Esophagus squamous epithelium (tissue), 5 donors: Measurements from ENCODE around the gene NEB. TPM values are rescaled to one million over a fixed set of nuclear protein-coding genes. Genes with fewer than 3 reads are reported as not detected.
A peak's percentile ranks its signal among the peaks of the same experiment; 100 is the strongest.
"Not testable (repeated sequence)": the region's sequence is repeated elsewhere in the genome, so short reads cannot be mapped to it uniquely, and the experiment has no call there.

Source experiments
- DNase-seq: peaks from one replicate; lab custom pipeline; 2025; lab: John Stamatoyannopoulos, UW
- H3K27ac ChIP-seq, 4 donors: fragments of 200-600 bp; sonication (generic); one replicate each; pipeline ENCODE4 v1.5.1; 2016 to 2019; ENCODE audit warnings: mild to moderate bottlenecking in 1 of 4
- H3K27me3 ChIP-seq, 4 donors: fragments of 200-600 bp; sonication (generic); 1 replicate in 3 of 4; 2 replicates in 1 of 4; pipeline versions ENCODE4 v1.5.1 to v1.6.0; 2017 to 2021; ENCODE audit warnings: antibody characterized with exemption in 1 of 4
- H3K36me3 ChIP-seq, 3 donors: fragments of 200-600 bp; sonication (generic); one replicate each; pipeline ENCODE4 v1.5.1; 2016 to 2019
- H3K4me1 ChIP-seq, 3 donors: fragments of 200-600 bp; sonication (generic); one replicate each; pipeline ENCODE4 v1.5.1; 2017 to 2019
- H3K4me3 ChIP-seq, 4 donors: fragments of 200-600 bp; sonication (generic); 1 replicate in 3 of 4; 2 replicates in 1 of 4; pipeline ENCODE4 v1.5.1; 2016 to 2019; ENCODE audit warnings: mild to moderate bottlenecking in 2 of 4, moderate library complexity in 1 of 4
- H3K9me3 ChIP-seq, 3 donors: fragments of 200-600 bp; sonication (generic); one replicate each; pipeline ENCODE4 v1.5.1; 2016 to 2019
- POLR2A ChIP-seq, 4 donors: fragments of 450-650 bp; IDR thresholded peaks; one replicate each; pipeline ENCODE4 v1.6.1; 2017; ENCODE audit warnings: antibody characterized with exemption in 4 of 4, mild to moderate bottlenecking in 4 of 4, moderate library complexity in 3 of 4
- WGBS, 2 donors: methylation state at CpG; one replicate each; pipeline ENCODE4 v1.1.5; 2018; 5-methylcytosine and 5-hydroxymethylcytosine counted together
- intact Hi-C: fragments of 100-400 bp; cut with DNase I; formaldehyde crosslinking; loops from one replicate; pipeline ENCODE4 v1.15.0; 2022
- total RNA-seq, 4 donors: library from RNA; depleted of rRNA; stranded (reverse); fragments of >200 nt; gene quantifications; one replicate each; pipeline ENCODE4 v1.1.0, GENCODE V29; 2016
- TF ChIP-seq, protein P1 (sequence below), 6 experiments: fragments of 450-650 bp in 4 of 6; fragments of 200-600 bp in 2 of 6; sonication (generic) in 2 of 6; IDR thresholded peaks; one replicate each; pipeline ENCODE4 v1.5.1; 2016 to 2019; ENCODE audit warnings: antibody characterized with exemption in 6 of 6, mild to moderate bottlenecking in 4 of 6, moderate library complexity in 4 of 6
- donor health status: DM: yes; HTN: yes; CAD: no.

The NEB gene
- total RNA-seq, 4 donors from 2014 or later: 0.23 to 1.1 (median 0.61) TPM

- no peak overlapping the region for H3K27ac ChIP-seq
- peaks cover 0 to 11% (median 5%) of the 10 kb centered on the region in 3 donors for H3K9me3 ChIP-seq
- intact Hi-C loops: no loop called here
- 88 to 89% methylated on average over 3 of the region's 3 CpGs for WGBS, 2 donors
- no peaks in the 10 kb centered on the region for H3K36me3 ChIP-seq
- no peaks in the 10 kb centered on the region for H3K27me3 ChIP-seq
- no peaks in the 10 kb centered on the region for H3K4me1 ChIP-seq
- no peak for DNase-seq
- TF ChIP-seq POLR2A (IDR thresholded peaks at IDR 0.05): no peak
- TF ChIP-seq, protein P1, sequence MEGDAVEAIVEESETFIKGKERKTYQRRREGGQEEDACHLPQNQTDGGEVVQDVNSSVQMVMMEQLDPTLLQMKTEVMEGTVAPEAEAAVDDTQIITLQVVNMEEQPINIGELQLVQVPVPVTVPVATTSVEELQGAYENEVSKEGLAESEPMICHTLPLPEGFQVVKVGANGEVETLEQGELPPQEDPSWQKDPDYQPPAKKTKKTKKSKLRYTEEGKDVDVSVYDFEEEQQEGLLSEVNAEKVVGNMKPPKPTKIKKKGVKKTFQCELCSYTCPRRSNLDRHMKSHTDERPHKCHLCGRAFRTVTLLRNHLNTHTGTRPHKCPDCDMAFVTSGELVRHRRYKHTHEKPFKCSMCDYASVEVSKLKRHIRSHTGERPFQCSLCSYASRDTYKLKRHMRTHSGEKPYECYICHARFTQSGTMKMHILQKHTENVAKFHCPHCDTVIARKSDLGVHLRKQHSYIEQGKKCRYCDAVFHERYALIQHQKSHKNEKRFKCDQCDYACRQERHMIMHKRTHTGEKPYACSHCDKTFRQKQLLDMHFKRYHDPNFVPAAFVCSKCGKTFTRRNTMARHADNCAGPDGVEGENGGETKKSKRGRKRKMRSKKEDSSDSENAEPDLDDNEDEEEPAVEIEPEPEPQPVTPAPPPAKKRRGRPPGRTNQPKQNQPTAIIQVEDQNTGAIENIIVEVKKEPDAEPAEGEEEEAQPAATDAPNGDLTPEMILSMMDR (IDR thresholded peaks at IDR 0.05): no peak
- H3K4me3 ChIP-seq: no peak overlapping the region
Observed at GRCh38 chr2:151649966-151650365, 84.3 kb downstream of the NEB start.

DNA sequence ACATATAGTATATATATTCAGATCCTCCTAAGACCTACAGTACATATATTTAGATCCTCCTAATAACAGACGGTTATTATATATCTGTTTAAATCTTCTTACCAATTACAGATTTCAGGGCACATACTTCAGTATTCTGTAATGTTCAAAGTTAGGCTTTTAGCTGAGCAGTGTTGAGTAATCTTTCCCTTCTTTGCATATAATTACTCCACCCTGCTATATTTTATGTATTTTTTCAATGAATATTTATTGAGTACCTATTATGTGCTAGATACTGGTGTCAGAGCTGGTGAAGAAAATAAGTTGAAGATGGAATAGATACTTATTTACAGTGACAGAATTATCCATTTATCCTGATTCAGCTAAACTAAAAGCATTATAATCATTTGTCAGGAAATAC is 84.9 kb downstream of the NEB start:
- intact Hi-C loops: no loop called here
- H3K36me3 ChIP-seq: no peaks in the 10 kb centered on the region
- 71 to 84% methylated on average over 1 of the region's 1 CpG for WGBS, 2 donors
- DNase-seq: no peak
- no peaks in the 10 kb centered on the region for H3K4me1 ChIP-seq
- TF ChIP-seq, protein P1 (IDR thresholded peaks at IDR 0.05): no peak
- TF ChIP-seq POLR2A (IDR thresholded peaks at IDR 0.05): no peak
- H3K27ac ChIP-seq: no peak overlapping the region
- H3K4me3 ChIP-seq: no peak overlapping the region
- H3K9me3 ChIP-seq: peaks cover 0 to 11% (median 5%) of the 10 kb centered on the region in 3 donors
- H3K27me3 ChIP-seq: no peaks in the 10 kb centered on the region

DNA sequence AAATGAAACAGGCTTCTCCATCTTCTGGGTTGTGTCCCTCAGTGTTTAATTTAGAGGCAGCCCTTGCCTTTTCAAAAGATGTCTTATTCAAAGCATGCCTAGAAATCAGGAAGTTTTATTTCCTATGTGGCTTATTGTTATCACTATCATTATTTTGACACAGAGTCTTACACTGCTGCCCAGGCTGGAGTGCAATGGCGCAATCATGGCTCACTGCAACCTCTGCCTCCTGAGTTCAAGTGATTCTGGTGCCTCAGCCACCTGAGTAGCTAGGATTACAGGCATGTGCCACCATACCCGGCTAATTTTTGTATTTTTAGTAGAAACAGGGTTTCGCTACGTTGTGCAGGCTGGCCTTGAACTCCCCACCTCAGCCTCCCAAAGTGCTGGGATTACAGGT is 87.8 kb downstream of the NEB start:
- H3K36me3 ChIP-seq, intact Hi-C loops, DNase-seq, H3K27ac ChIP-seq, H3K27me3 ChIP-seq, H3K4me3 ChIP-seq, H3K4me1 ChIP-seq: not testable (repeated sequence)
- 93 to 96% methylated on average over 3 to 4 of the region's 4 CpGs for WGBS, 2 donors
- H3K9me3 ChIP-seq: peaks cover 0 to 11% (median 5%) of the 10 kb centered on the region in 3 donors

- DNase-seq: no peak
- WGBS, 2 donors: 88 to 91% methylated on average over 2 of the region's 2 CpGs
Observed at GRCh38 chr2:151644580-151644979, 89.7 kb downstream of the NEB start.

GRCh38 chr2:151641895-151642294 is 92.4 kb downstream of the NEB start:
- H3K4me3 ChIP-seq, intact Hi-C loops: not testable (repeated sequence)
- 73 to 88% methylated on average over 2 of the region's 2 CpGs for WGBS, 2 donors

More at GRCh38 chr2:151644580-151644979, 89.7 kb downstream of the NEB start:
- no peak overlapping the region for H3K4me3 ChIP-seq
- H3K9me3 ChIP-seq: peaks cover 0 to 11% (median 5%) of the 10 kb centered on the region in 3 donors
- H3K36me3 ChIP-seq: no peaks in the 10 kb centered on the region
- H3K4me1 ChIP-seq: no peaks in the 10 kb centered on the region
- no peak for TF ChIP-seq POLR2A (IDR thresholded peaks at IDR 0.05)
- TF ChIP-seq, protein P1 (IDR thresholded peaks at IDR 0.05): no peak
- H3K27ac ChIP-seq: no peak overlapping the region
- intact Hi-C loops: no loop called here
- H3K27me3 ChIP-seq: no peaks in the 10 kb centered on the region

GRCh38 chr2:151640087-151640486 is 94.2 kb downstream of the NEB start:
- intact Hi-C loops: no loop called here
- TF ChIP-seq, protein P1 (IDR thresholded peaks at IDR 0.05): peak in 1 of 6 experiments; percentile 11
- TF ChIP-seq POLR2A (IDR thresholded peaks at IDR 0.05): no peak
- peaks cover 0 to 6% (median 0%) of the 10 kb centered on the region in 3 donors for H3K9me3 ChIP-seq
- peaks cover 0 to 23% (median 9%) of the 10 kb centered on the region in 3 donors for H3K4me1 ChIP-seq
- no peaks in the 10 kb centered on the region for H3K36me3 ChIP-seq
- 87% methylated on average over 8 to 9 of the region's 9 CpGs for WGBS, 2 donors
- H3K4me3 ChIP-seq: no peak overlapping the region
- H3K27ac ChIP-seq: no peak overlapping the region
- H3K27me3 ChIP-seq: no peaks in the 10 kb centered on the region
- no peak for DNase-seq

More at GRCh38 chr2:151641895-151642294, 92.4 kb downstream of the NEB start:
- H3K27me3 ChIP-seq, DNase-seq, H3K36me3 ChIP-seq, H3K27ac ChIP-seq, H3K9me3 ChIP-seq: not testable (repeated sequence)
- peaks cover 0 to 23% (median 9%) of the 10 kb centered on the region in 3 donors for H3K4me1 ChIP-seq
